ENCODE measurements around the gene SNTB2.
A peak's percentile ranks its signal among the peaks of the same experiment; 100 is the strongest.

The SNTB2 gene

DNA sequence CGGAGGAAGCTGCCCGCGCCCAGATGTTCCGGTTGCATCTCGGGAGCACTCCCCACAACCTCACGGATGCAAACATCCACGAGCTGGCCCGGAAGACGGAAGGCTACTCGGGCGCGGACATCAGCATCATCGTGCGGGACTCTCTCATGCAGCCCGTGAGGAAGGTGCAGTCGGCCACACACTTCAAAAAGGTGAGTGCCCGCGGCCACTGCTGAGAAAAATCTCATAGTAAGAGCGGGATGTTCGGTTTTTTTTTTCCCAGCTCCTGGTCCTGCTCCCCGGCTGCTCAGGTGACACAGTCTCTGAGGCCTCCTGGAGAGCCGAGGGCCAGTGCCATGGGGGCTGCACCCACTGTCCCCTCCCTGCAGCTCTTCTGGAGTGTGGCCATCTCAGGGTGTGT, 134.1 kb downstream of the SNTB2 start:
- DNase-seq, result no peak

DNA sequence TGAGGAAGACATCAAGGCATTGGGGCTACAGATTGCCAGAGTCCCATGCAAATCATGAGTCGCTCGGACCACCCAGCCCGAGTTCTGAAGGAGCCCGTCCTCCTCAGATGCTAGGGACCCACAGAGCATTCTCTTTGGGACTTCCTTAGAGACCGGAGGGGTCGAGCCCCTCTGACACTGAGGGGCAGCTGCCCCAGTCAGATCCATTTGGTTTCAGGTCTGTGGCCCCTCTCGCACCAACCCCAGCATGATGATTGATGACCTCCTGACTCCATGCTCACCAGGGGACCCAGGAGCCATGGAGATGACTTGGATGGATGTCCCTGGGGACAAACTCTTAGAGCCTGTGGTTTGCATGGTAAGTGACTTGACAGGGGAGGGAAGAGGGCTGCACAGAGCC, 135.4 kb downstream of the SNTB2 start:
- DNase-seq, result no peak

DNA sequence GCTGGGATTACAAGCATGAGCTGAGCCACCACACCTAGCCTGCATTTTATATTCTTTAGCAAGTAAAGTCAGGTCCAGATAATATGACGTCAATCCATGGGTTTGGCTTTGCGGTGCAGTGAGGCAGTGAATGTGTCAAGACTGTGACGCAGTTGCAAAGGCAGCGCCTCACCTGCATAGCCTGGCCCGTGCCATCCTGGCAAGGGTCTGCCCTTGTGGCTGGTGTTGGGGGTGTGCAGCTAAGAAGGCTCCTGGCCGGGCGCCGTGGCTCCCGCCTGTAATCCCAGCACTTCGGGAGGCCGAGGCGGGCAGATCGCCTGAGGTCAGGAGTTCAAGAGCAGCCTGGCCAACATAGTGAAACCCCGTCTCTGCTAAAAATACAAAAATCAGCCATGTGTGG, 136.5 kb downstream of the SNTB2 start:
- no peak for DNase-seq

DNA sequence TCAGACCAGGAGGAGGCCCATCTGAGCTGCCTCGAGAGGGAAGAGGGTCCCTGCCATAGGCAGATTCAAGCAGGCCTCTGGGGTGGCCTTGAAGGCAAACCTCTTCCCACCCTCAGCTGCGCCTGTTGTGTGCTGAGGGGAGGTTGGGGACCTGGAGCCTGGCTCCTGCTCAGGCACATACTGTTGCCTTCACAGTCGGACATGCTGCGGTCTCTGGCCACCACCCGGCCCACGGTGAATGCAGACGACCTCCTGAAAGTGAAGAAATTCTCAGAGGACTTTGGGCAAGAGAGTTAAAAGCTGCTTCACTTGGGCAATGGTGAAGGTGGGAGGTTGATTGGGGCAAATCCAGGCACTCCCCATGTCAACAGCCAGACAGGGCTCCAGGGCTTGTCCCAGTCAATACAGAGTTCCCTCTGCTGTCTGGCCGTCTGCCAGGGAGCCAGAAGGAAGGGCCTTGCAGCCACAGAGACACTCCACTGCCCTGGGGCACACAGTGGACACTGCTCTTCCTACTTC, 137.1 kb downstream of the SNTB2 start:
- no peak for DNase-seq

DNA sequence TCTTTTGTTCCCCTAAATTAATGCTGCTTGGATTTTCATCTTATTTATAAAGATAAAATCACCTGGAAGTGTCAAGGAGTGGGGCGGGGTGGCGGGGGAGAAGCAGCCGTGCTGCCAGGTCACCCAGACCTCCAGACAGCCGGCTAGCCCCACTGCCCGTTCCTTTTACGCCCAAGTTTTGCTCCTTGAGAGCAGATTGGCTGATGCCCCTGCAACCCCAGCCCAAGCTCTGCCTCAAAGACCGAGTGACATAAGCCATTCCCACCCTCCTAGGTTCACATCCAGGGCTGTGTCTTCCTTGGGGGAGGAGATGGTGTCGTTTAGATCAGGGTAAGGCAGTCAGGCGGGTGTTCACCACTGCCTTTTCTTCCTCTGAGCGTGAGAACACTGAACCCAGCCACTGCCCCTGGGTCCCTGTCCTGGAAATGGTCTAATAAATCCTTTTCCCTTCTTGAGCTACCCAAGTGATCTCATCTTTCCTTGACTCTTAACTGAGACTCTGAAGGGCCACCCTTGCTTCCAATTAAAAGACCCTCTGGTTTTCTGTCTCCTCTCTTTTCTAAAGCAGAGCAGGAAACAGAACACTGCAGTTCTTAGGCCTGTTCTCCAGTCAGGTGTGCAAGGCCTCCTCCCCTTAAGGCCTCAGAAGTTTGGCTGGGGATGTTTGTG, 137.8 kb downstream of the SNTB2 start:
- DNase-seq, result no peak

DNA sequence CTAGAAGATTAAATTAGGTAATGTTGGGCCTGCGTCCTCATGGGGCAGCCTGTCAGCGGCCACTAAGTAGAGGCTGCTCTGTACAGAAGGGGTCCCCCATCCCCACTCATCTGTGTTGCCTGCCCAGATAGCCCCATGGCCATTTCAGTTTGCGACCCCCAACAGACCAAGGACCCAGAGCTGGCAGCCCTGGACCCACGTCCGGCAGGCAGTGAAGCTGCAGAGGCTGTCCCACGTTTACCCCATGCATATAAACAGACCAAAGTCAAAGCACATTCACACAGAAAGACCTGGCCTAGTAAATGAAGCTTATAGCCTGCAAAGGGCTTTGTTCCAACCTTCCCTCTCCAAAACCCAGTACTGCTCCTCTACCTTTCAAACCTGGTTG, 138.8 kb downstream of the SNTB2 start:
- DNase-seq, result no peak

DNA sequence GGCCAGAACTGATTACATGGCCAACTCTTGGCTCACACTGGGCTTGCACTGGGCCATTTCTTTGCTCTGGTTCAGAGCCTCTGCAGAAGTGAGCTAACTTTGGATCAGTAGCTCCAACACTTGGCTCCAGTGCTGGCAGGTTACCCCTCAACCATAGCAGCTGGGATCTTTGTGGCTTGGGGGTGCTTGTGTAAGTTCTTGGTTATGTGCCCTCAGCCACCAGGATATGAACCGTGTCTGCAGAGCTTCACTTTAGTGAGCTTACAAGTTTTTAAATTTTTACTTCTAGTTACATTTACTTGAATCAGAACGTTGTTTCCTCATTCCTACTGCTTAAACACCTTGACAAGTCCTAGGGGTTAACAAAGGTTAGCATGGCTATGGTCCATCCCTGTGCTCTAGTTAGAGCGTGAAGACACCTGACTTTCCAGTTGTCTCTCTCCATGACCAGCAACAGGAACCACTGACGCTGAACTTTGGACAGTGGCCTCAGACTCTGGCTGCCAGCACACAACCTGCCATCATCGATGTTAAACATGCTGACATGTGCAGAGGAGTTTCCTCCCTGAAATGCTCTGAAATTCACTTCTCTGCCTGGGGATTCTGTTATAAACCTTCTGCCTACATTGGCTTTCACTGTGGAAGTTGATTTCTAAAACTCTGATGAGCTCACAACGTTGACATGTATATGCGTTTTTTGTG, 139.4 kb downstream of the SNTB2 start:
- DNase-seq, result no peak

DNA sequence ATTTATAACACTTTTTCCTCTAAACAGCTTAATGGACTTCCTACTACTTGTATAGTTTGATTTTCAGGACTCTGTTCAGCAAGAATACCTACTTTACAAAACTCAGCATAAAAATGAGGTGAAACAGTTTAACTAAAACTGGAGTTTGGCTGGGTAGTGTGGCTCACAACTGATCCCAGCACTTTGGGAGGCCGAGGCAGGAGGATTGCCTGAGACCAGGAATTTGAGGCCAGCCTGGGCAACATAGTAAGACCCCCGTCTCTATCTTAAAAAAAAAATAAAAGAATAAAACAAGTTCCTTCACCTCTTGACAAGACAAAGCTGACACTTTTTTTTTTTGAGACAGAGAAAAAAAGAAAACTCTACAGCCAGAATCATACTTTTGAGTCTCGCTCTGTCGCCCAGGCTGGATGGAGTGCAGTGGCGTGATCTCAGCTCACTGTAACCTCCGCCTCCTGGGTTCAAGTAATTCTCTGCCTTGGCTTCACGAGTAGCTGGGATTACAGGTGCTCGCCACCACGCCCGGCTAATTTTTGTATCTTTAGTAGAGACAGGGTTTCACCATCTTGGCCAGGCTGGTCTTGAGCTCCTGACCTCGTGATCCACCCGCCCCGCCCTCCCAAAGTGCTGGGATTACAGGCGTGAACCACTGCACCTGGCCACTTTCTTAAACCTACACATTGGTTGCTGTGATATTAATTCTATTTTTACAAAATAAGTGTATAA, 140.8 kb downstream of the SNTB2 start:
- no peak for DNase-seq

DNA sequence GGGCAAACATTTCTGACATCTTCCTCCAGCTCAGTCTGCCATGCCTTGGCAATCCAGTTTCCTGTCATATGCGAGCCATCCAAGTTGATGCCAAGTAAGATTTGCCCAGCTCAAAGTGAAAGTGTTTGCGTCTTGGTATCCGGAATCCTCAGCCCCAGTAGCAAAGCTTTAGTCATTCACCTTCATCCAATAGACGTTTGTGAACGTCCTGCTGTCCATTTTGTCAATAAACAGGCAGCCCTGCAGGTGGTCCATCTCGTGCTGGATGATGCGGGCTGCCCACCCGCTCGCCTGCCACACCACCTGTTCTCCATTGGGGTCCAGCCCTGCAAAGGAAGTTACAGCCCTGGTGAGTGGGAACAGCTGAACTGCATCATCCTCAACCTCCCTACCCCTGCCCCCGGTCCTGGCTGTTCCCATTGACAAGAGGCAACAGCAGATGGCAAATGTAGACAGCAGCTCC, 141.9 kb downstream of the SNTB2 start:
- DNase-seq, result no peak

DNA sequence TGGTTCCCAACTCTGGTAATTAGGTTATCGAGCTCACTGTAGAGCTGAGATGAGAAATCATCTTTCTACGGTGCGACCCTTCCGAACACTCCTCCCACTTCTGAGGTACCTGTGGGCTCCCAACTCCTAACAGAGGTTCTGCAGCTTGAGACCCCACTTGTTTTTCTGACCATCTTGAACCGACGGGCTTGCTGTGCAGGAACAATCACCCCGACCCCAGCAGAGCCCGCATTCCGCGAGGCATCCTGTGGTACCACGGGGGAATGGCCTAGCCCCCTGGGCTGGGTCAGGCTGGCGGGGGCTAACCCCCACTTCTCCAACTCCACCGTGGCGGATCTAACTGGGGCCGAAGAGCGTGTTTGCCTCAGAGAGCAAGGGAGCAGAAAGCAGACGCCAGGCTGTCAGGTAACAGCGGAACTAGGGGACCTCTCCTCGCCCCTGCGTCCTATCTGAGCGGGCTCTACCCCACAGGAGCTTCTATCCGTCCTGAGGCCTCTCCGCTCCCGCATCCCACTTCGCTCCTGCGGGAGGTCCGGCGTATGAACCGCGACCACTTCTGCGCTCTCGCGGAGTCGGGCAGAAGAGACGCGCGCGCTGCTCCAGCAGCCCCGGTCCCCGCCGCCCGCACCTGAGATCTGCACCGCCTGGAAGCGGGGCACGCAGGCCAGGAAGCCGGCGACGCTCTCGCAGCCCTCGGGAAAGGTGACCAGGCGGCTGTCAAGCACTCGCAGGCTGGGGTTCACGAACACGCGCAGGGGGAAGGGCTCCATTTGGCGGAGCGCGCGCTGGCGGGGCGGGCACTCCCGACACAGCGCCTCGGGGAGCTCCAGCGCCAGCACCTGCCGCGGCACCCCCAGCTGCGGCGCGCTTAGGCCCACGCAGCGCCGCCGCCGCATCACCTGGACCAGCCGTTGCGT, 142.7 kb downstream of the SNTB2 start:
- DNase-seq, result no peak

DNA sequence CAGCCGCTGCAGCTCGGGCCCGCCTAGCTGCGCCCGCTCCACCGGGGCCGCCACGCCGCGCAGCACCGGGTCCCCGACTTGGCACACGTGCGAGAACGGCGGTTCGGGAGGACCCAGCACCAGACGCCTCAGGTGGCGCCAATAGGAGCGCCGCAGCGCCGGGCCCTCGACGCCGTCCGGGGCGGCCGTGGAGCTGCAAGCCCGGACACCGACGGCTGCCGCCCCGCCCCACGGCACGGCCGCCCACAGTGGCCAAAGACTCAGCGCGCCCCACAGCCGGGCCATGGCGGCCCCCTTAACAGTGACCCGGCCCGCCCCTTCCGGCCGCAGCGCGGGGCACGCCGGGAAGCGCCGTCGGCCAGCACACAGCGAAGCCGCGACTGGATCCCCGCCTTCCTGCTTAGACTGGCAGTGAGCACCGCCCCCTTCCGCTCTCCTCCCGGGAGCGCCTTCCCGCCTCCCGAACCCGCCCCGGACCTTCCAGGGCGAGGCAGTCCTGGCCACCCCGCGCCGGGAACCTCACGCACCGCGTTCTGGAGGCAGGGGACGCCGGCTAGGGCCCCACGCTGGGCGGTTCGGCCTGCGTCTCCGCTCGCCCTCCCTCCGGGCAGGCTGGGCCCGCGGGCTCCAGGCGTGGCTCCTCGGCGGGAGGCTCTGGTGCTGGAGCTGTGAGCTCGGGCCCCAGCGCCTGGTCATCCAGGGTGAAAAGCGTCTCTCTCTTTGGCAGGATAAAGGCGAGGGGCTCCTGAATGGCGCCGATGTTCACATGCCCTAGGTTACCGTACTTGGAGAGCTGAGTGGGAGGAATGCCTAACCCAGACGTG, 143.5 kb downstream of the SNTB2 start, which contains the start of gene PDF:
PDF (minus strand) TSS at position 303 of the 824 bp plus-strand sequence; CDS start at position 285, 18 bp downstream.
- DNase-seq, result peak; percentile 73 to 82

DNA sequence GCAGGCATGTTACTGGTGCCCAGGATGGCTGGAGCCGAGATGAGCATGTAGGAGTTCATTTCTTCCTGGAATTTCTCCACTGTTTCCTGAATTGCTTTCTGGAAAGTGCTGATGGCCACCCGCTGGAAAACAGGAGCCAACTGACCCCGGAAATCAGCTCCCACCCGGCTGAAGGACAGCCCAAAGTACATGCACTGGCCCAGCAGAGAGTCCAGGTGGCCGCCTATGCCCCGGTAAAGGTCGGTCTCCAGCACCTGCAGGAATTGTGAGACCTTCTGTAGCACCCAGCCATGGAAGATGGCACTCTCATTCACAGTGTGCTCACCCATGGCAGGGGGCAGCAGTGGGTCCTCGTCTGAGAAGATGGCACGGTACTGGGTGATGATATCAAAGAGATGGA, 147.7 kb downstream of the SNTB2 start:
- no peak for DNase-seq

DNA sequence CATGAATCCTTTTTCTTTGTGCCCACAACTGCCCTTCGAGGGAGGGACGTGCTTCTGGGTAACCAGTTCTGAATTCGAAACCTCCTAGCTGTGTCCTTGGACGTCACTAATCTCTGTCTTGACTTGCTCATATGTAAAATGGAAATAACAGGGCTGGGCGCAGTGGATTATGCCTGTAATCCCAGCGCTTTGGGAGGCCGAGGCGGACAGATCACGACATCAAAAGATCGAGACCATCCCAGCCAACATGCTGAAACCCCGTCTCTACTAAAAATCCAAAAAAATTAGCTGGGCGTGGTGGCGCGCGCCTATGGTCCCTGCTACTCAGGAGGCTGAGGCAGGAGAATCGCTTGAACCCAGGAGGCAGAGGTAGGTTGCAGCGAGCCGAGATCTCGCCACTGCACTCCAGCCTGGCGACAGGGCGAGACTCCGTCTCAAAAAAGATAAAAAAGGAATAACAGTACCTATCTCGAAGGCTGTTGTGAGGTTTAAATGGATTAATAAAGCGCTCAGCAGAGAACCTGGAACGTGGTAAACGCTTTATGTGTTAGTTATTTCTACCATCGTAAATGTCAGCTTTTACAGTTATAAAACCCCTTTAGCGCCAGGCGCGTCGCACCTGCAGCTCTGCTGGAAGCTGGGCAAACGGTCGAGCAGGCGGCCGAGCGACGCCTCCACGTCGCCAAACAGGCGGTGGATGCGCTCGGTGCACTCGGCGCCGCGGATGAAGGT, 151.8 kb downstream of the SNTB2 start:
- DNase-seq, result no peak

DNA sequence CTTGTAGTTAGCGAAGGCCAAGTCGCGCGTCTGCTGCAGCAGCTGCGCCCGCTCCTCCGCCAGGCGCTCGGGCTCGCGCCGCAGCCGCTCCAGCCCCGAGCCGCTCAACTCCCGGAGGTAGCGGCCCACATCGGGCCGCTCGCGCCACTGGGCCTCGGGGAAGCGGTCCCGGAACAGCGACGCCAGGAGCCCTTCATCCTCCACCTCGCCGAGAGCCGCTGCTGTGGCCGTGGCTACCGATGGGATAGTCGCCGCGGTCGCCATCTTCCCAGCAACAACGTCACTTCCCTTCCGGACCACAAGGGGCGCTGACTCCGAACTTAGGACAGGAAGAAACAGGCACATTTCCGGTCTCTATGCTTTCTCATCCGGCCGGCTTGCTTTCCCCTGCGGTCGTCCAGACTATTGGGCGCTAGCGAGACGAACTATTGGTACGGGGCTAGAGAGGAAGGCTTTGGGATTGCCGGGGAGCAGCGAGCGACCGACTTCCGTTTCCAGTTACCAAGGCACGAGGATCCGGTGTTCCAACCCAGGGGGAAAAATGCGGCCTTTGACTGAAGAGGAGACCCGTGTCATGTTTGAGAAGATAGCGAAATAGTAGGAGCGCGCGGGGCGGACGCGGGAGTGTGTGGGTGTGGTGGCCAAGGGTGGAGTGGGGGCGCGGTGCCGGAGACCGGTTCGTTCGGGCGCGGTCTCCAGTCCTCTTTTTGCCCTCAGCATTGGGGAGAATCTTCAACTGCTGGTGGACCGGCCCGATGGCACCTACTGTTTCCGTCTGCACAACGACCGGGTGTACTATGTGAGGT, 152.5 kb downstream of the SNTB2 start, which contains the start of the genes COG8 and NIP7:
COG8 (minus strand) TSS at position 276 of the 806 bp plus-strand sequence; CDS start at position 264, 12 bp downstream.
NIP7 (plus strand) TSS at position 484 of the 806 bp plus-strand sequence; CDS start at position 542, 58 bp downstream.
- peak; percentile 94 to 96 for DNase-seq

DNA sequence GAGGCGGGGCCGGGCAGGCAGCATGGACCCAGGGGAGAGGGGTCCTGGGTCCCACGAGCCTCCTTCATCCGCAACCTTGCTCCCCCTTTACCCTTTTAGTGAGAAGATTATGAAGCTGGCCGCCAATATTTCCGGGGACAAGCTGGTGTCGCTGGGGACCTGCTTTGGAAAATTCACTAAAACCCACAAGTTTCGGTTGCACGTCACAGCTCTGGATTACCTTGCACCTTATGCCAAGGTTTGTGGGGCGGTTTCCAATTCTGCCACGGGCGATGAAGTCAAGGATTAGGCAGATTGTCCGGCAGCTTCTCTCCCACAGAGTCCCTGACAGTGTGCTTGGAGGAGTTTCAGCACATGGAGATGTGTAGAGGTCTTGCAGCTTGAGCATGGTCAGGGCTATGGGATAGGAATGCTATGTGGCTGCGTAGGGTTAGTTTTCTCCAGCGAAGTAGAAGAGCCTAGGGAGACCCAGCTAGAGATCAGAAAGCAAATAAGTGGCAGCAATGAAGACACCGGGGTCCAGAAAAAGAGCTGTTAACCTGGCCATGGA, 153.2 kb downstream of the SNTB2 start:
- no peak for DNase-seq

DNA sequence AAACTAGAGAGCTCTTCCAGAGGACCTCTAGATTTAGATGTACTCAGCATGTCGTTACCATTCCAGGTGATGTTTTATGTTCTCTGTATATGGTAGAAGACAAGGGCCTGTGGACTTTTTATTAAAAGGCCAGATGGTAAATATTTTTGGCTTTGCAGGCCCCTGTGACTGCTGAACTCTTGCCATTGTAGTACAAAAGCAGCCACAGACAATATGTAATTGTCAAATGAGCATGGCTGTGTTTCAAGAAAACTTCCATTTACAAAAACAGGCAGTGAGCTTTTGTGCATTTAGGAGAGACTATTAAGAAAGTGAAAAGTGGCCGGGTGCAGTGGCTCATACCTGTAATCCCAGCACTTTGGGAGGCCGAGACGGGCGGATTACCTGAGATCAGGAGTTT, 157.2 kb downstream of the SNTB2 start:
- no peak for DNase-seq

DNA sequence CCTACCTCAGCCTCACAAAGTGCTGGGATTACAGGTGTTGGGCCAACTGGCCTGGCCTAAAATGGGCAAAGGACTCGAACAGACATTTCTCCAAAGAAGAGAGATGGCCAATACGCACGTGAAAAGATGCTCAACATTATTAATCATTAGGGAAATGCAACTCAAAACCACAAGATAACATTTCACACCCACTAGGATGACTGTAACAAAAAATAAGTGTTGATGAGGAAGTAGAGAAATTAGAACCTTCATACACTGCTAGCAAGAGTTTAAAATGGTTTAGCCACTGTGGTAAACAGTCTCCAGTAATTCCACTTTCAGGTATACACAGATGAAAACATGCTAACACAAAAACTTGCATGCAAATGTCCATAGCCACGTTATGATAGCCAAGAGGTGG, 159.0 kb downstream of the SNTB2 start:
- peak in 1 of 2 donors; percentile 7 for DNase-seq

DNA sequence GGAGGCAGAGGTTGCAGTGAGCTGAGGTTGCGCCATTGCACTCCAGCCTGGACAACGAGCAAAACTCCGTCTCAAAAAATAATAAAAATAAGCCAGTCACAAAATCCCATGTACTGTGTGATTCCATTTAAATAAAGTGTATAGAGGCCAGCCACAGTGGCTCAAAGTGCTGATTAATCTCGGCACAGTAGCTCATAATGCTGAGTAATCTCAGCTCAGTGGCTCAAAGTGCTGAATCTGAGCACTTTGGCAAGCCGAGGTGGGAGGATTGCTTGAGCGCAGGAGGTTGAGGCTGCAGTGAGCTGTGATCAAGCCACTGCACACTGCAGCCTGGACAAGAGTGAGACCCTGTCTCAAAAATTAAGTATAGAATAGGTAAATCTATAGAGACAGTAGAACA, 159.7 kb downstream of the SNTB2 start:
- no peak for DNase-seq

DNA sequence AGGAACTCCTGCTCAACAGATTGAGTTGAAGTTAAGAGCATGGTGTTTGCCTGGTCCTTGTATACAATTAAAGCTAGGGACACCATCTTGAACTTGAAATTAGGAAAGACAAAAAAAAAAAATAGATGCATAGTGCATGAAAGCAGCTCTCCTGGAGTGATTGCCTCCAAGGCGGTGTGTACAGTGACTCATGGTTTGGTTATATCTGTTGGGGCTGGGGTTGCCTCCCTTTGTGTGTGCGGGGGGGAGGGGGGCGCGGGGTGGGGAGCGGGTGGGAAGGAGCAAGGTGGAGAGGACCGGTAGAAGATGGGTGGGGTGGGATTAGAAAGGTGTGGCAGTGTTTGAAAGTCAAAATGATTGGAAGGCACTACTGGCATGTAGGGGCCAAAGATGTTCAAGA, 161.3 kb downstream of the SNTB2 start:
- no peak for DNase-seq
